ENCODE data around the gene TSC22D4. TPM values are rescaled to one million over a fixed set of nuclear protein-coding genes. Genes with fewer than 3 reads are reported as not detected.

The TSC22D4 gene
- total and polyA plus RNA-seq, 9 of the 15 experiments (the other 6 are each of a cell fraction or from before 2014, with no cell fraction given): 0.37 to 107 (median 28.7) TPM

- TF ChIP-seq ZNF175 (CRISPR knock-in tag; IDR thresholded peaks at IDR 0.05; ENCODE audit: low read depth) (0 out of 2 replicates have a peak, but pooled peaks have one; percentile 31), TAF9B (IDR thresholded peaks at IDR 0.05; ENCODE audit: partially characterized antibody) (no peak), PBX2 (CRISPR knock-in tag; IDR thresholded peaks at IDR 0.05; ENCODE audit: low read depth) (no peak), PBX2 (tag; conservative IDR thresholded peaks at IDR 0.05; ENCODE audit: low read depth) (no peak), ZBTB33 (CRISPR knock-in tag; IDR thresholded peaks at IDR 0.05) (no peak)
Observed at GRCh38 chr7:100449190-100449795, 29.7 kb downstream of the TSC22D4 start (continued).

Data from K562 (cell line).